Stimulated activated CD4-positive, alpha-beta T cell treated with anti-CD3 and anti-CD28 coated beads, Interleukin-1b, Interleukin-23, amount 100 ng/mL, for 1 hour (primary cell): ENCODE results near the gene ERP27.

ENCODE experiments used
- DNase-seq, 2 donors: peaks; one replicate each; pipeline ENCODE4 v3.0.0-alpha.2; 2020; ENCODE audit warnings: low read depth in 2 of 2

Gene ERP27

DNA sequence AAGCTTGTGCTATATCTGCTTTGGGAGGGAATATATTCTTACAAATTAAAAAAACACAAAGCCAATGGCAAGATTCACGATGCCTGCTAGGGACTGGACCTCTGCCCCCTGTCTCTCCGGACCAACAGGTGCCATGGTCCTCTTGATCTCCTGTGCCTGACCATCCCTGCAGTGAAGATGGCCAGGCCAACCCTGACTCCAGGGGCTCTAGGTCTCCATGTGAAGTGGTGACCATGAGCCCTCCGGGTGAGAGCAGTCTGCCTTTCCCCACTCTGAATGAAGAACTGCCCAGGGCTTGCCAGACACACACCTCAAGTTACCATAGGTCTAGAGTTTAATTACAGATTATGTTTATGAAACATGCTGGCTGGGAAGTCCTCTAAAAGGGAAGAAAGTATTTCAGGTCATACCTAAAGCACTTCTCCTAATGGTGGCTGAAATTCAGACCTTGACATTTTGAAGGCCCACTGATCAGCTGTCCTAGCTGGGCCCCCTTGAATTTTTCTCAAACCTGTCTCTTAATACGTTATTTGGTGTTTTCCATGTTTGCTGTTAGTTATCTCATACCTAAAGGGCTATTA lies 21.7 kb upstream of the ERP27 start:
- no peak for DNase-seq

- DNase-seq, result no peak
Observed at GRCh38 chr12:14959463-14959862, 21.1 kb upstream of the ERP27 start.

GRCh38 chr12:14959126-14959440 lies 20.7 kb upstream of the ERP27 start:
- DNase-seq, result no peak

DNA sequence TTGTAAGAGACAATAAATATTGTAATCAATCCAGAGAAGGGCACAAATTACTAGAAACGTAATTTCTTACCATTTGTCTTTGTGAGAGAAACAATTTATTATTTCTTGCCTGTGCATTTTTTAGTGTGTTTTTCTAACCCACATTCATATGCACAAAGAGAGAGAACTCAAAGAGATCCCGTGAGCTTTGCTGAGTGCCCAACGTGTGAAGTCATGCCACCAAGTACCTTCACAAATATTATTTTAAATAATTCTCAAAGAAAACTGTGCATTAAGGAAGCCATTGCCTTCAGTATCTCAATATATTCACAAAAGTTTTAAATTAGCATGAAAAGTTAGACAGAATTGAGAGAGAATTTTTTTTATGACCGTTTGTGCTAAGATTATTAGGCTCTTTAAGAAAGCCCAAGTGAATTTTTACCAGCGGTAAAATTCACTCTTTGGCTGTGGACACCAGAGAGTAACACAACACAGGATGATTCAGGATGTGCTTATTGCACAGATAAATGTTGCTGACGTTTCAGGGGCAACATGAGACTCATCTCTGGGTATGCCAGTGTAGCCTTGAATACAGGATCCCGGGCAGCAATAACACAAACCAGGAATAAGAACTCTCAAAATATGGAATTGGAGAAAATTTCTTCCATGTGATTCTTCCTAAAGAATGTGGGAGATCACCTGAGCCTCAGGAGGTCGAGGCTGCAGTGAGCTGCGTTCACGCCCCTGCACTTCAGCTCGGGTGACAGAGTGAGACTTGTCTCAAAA lies 20.2 kb upstream of the ERP27 start:
- DNase-seq, result no peak

DNA sequence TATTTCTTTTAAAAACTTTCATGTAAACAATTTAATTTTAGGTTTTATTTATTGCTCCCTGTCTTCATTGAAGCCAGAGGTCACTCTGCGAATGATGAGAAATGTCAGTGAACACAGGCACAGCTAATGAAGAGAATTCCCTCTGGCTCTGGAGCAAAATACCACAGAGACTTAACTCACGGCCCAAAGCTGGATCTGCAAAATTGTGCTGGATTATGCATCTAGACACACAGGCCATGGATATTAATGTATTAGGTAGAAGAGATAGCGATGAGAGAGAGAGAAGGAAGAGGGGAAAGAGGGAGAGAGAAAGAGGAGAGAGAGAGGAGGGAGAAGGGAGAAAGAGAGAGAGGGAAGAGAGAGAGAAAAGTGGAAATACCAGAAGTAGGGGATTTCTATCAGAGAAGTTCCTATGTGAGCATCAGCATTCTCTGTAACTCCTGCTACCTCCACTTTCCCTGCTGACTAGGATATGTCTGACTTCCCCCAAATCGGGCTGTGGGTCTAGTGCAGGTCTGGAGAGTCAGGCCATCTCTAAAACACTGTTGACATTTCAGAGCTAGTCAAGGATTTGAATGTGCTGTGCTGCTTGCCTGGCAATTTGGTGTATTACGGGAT lies 19.3 kb upstream of the ERP27 start:
- no peak for DNase-seq

- DNase-seq, result no peak
Observed at GRCh38 chr12:14956905-14957304, 18.6 kb upstream of the ERP27 start.

- no peak for DNase-seq
Observed at GRCh38 chr12:14956024-14956891, 17.9 kb upstream of the ERP27 start.

DNA sequence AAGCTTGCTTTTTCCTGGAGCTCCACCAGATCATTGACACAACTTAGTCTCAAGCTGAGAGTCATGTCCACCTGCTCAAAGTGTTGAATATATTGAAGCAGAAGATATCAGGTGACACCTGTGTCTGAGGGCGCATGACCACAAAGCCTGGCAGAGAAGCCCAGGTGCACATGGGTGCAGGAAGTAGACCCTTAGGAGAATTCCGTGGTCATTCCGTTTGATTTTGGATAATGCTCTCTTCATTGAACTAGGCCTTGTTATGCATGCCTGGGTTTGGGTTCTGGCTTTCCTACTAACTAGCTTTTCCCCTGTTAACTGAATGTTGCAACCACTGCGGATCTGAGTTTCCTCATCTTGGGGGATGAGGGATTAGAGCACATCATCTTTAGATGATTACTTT lies 15.9 kb upstream of the ERP27 start:
- DNase-seq, result no peak

- DNase-seq, result no peak
Observed at GRCh38 chr12:14953752-14954151, 15.4 kb upstream of the ERP27 start.

DNA sequence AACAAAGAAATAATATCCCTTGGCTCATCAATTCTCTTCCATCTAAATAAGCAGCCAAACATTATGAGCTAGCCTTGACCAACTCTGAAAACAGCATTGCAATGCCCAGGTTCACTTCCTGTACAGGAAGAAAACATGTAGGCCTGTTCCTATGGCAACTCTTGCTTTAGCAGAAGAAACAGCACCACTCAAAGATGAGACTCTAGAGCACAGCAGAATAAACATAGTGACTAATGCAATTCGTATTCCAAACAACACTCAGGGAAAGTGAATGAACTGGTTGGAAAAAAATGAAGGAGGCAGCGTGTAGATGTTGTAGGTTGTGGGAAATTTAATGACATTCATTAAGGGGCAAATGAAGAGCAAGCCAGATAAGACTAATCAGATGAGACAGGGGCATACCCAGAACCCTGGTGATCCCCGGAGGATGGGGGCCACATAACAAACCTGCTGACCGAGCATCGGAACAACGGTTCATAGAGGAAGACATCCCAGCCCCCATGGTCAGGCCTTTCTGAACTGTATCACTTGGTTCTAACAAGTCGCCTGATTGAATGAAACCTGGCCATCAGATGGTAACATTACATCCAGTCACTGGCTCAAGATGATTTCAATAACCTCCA lies 14.1 kb upstream of the ERP27 start:
- no peak for DNase-seq

- no peak for DNase-seq
Observed at GRCh38 chr12:14951851-14952250, 13.5 kb upstream of the ERP27 start.

- no peak for DNase-seq
Observed at GRCh38 chr12:14950982-14951746, 12.8 kb upstream of the ERP27 start.

GRCh38 chr12:14950421-14950820 lies 12.1 kb upstream of the ERP27 start:
- no peak for DNase-seq

DNA sequence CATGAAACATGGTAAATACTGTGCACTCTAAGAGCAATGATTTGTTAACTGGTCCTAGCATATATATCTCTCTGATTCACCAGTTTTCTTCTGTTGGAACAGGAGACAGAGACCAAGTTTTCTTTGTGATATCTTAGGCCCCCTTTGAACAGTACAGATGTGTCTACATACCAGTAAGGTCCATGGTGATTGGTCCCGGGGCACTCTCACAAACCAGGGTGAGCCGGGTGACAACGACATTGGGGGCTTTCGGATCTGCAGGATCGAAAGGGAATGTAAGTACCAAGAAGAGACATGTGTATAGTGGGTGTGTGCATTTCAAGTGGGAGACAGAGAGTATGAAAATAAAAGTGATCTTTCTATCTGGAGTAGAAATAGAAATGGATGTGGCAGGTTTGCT lies 11.3 kb upstream of the ERP27 start:
- DNase-seq, result no peak

- DNase-seq, result peak in 1 of 2 donors; percentile 38
Observed at GRCh38 chr12:14948672-14949071, 10.3 kb upstream of the ERP27 start.

DNA sequence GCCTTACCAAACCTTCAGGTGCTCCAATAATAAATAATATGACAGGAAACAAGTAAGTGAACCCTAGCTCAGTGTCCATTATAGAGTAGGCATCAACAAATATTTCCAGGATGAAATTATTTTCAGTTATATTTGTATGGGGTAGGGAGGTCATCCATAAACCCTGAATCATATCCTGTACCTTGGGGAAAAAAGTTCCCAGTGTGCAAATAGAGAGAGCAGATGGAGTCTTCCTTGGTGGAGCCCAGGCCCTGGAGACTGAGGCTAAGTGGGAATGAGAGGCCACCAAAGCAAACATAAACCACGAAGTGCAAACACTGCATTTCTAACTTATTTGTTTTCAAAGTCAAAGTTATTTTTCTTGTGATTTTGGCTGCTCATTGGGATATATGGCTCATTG lies 8.5 kb upstream of the ERP27 start:
- no peak for DNase-seq

DNA sequence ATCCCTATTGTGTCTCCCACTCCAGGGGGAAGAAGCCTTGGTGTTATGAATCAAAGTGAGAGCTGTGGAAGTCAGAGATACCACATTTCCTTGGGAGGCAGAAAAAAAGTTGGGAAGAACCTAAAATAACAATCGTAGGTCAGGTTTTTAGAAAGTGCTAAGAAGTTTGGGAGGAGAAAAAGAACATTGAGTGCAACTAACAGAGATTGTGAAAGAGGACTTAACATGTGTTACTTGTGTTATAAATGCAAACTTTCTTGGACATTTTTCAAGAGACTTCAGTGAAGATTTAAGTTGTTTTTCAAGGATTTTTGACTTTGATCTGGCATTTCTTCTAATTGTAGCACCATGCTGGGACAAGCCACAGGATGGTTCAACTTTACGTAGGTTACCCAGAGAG lies 7.8 kb upstream of the ERP27 start:
- DNase-seq, result no peak

GRCh38 chr12:14942196-14942931 lies 4.0 kb upstream of the ERP27 start:
- no peak for DNase-seq

DNA sequence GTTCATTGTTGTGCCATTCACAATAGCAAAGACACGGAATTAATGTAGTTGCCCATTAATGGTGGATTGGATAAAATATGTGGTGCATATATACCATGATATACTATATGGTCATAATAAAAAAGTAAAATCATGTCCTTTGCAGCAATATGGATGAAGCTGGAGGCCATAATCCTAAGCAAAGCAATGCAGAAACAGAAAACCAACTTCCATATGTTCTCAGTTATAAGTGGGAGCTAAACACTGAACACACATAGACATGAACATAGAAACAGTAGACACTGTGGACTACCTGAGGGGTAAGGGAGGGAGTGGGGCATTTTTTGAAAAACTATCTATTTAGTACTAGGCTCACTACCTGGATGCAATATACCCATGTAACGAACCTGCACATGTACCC lies 3.0 kb upstream of the ERP27 start:
- DNase-seq, result no peak

- DNase-seq, result no peak
Observed at GRCh38 chr12:14937689-14938088, 648 bp downstream of the ERP27 start.

DNA sequence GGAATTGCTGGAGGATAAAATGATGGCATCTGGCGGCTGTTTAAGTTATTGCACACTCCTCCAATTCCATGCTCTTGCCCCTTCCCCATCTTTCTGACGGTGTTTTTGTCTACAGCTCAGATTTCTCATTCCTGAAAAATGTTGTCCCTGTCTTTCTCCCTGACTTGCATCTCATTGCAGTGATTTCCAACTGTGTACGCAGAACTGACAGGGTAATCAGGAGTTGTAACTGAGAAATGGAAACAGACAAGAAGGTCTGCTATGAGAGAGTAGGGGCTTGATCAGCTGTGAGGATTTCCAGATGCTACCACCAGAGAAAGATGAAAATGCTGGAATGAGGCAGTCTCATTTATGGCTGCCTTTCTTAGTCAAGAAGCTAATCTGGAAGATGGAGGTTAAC lies 1.3 kb downstream of the ERP27 start:
- DNase-seq, result no peak
